ENCODE measurements around the gene SPN. TPM values are rescaled to one million over a fixed set of nuclear protein-coding genes. Genes with fewer than 3 reads are reported as not detected.
A peak's percentile ranks its signal among the peaks of the same experiment; 100 is the strongest.

Gene SPN
- total and polyA plus RNA-seq, 12 donors, result 0.24 to 3.1 (median 1.2) TPM

GRCh38 chr16:29641561-29641960 lies 21.5 kb upstream of the SPN start:
- no peak for DNase-seq
- peak in 2 of 6 experiments; percentile 13 to 29 for TF ChIP-seq CTCF (IDR thresholded peaks at IDR 0.05)
- no peak for TF ChIP-seq POLR2A (IDR thresholded peaks at IDR 0.05)
- intact Hi-C loops (cut with DNase I), result no loop called here
- H3K36me3 ChIP-seq (replicated peaks in 1 of 2), result no peaks in the 10 kb centered on the region
- H3K4me1 ChIP-seq (replicated peaks in 1 of 2), result no peaks in the 10 kb centered on the region
- no peak overlapping the region for H3K4me3 ChIP-seq
- H3K27ac ChIP-seq, result no peak overlapping the region
- WGBS, 4 donors, result 26 to 53% (median 41%) methylated on average over 3 of the region's 3 CpGs
- H3K27me3 ChIP-seq, result no peaks in the 10 kb centered on the region
- H3K9me3 ChIP-seq (replicated peaks in 1 of 3), result no peaks in the 10 kb centered on the region

GRCh38 chr16:29643596-29643995 lies 19.5 kb upstream of the SPN start:
- no peak overlapping the region for H3K4me3 ChIP-seq
- H3K9me3 ChIP-seq (replicated peaks in 1 of 3), result no peaks in the 10 kb centered on the region
- no peaks in the 10 kb centered on the region for H3K4me1 ChIP-seq (replicated peaks in 1 of 2)
- TF ChIP-seq POLR2A (IDR thresholded peaks at IDR 0.05) (no peak), CTCF (IDR thresholded peaks at IDR 0.05) (no peak)
- intact Hi-C loops (cut with DNase I), result no loop called here
- H3K27ac ChIP-seq, result no peak overlapping the region
- no peak for DNase-seq
- H3K27me3 ChIP-seq, result no peaks in the 10 kb centered on the region
- H3K36me3 ChIP-seq (replicated peaks in 1 of 2), result no peaks in the 10 kb centered on the region
- WGBS, 4 donors, result 91 to 94% (median 93%) methylated on average over 7 of the region's 7 CpGs

GRCh38 chr16:29644338-29644857 lies 18.6 kb upstream of the SPN start:
- intact Hi-C loops (cut with DNase I), result no loop called here
- no peak for TF ChIP-seq POLR2A (IDR thresholded peaks at IDR 0.05)
- TF ChIP-seq CTCF (IDR thresholded peaks at IDR 0.05), result no peak
- DNase-seq, result no peak
- H3K27me3 ChIP-seq, result no peaks in the 10 kb centered on the region
- 74 to 84% (median 77%) methylated on average over 9 of the region's 9 CpGs for WGBS, 4 donors
- no peaks in the 10 kb centered on the region for H3K36me3 ChIP-seq (replicated peaks in 1 of 2)
- no peak overlapping the region for H3K27ac ChIP-seq
- no peak overlapping the region for H3K4me3 ChIP-seq
- H3K4me1 ChIP-seq (replicated peaks in 1 of 2), result no peaks in the 10 kb centered on the region
- H3K9me3 ChIP-seq (replicated peaks in 1 of 3), result no peaks in the 10 kb centered on the region

- no peaks in the 10 kb centered on the region for H3K4me1 ChIP-seq (replicated peaks in 1 of 2)
- WGBS, 4 donors, result 73 to 80% (median 78%) methylated on average over 4 of the region's 4 CpGs
- H3K36me3 ChIP-seq (replicated peaks in 1 of 2), result no peaks in the 10 kb centered on the region
- no peaks in the 10 kb centered on the region for H3K27me3 ChIP-seq
- TF ChIP-seq POLR2A (IDR thresholded peaks at IDR 0.05), result no peak
- no peak for TF ChIP-seq CTCF (IDR thresholded peaks at IDR 0.05)
- no peak for DNase-seq
- intact Hi-C loops (cut with DNase I), result no loop called here
- no peak overlapping the region for H3K27ac ChIP-seq
- no peaks in the 10 kb centered on the region for H3K9me3 ChIP-seq (replicated peaks in 1 of 3)
- H3K4me3 ChIP-seq, result no peak overlapping the region
Measured at GRCh38 chr16:29644973-29645693, 17.9 kb upstream of the SPN start.

All from adrenal gland (tissue), 12 donors.